Endothelial cell (in vitro differentiated cells): Measurements from ENCODE around the gene KMT2B. TPM values are rescaled to one million over a fixed set of nuclear protein-coding genes. Genes with fewer than 3 reads are reported as not detected.

Experiments used
- DNase-seq: peaks from one replicate; pipeline ENCODE4 v3.0.0; 2021; ENCODE audit warnings: low spot score
- H3K27ac Mint-ChIP-seq: one replicate; pipeline ENCODE4 v1.8.0; 2021; ENCODE audit warnings: mixed read lengths, inconsistent platforms; ENCODE audit not compliant: unreplicated experiment
- H3K27me3 Mint-ChIP-seq: one replicate; pipeline ENCODE4 v1.8.0; 2021; ENCODE audit warnings: mild to moderate bottlenecking, moderate library complexity, mixed read lengths, inconsistent platforms; ENCODE audit not compliant: unreplicated experiment
- H3K36me3 Mint-ChIP-seq: one replicate; pipeline ENCODE4 v1.8.0; 2021; ENCODE audit warnings: mild to moderate bottlenecking, low read depth, mixed read lengths, inconsistent platforms; ENCODE audit not compliant: unreplicated experiment
- H3K4me1 Mint-ChIP-seq: one replicate; pipeline ENCODE4 v1.8.0; 2021; ENCODE audit warnings: mild to moderate bottlenecking, mixed read lengths, inconsistent platforms; ENCODE audit not compliant: unreplicated experiment
- H3K4me3 Mint-ChIP-seq: one replicate; pipeline ENCODE4 v1.8.0; 2021; ENCODE audit warnings: mild to moderate bottlenecking, mixed read lengths, inconsistent platforms; ENCODE audit not compliant: unreplicated experiment
- H3K9me3 Mint-ChIP-seq: one replicate; pipeline ENCODE4 v1.8.0; 2021; ENCODE audit warnings: mixed read lengths, inconsistent platforms; ENCODE audit not compliant: unreplicated experiment
- CTCF ChIP-seq: fragments of 200-600 bp; sonication (generic); IDR thresholded peaks from one replicate; pipeline ENCODE4 v1.5.0; 2021; ENCODE audit warnings: antibody characterized with exemption; ENCODE audit not compliant: unreplicated experiment
- total RNA-seq: library from RNA; stranded (reverse); fragmentation: NEBNext Ultra II Directional; extraction: Animal tissue kit (Norgen Biotek cat#: 25700); gene quantifications from one replicate; pipeline ENCODE4 v1.2.1, GENCODE V29; 2021; ENCODE audit not compliant: unreplicated experiment

The KMT2B gene
- total RNA-seq, 1 donor from 2014 or later, result 51.7 TPM

- no peak overlapping the region for H3K27ac Mint-ChIP-seq
- no peak for TF ChIP-seq CTCF
- peaks cover 14% of the 10 kb centered on the region for H3K4me1 Mint-ChIP-seq
- peaks cover 19% of the 10 kb centered on the region for H3K27me3 Mint-ChIP-seq
- no peaks in the 10 kb centered on the region for H3K36me3 Mint-ChIP-seq
- DNase-seq, result no peak
- H3K9me3 Mint-ChIP-seq, result no peaks in the 10 kb centered on the region
- no peak overlapping the region for H3K4me3 Mint-ChIP-seq
Measured at GRCh38 chr19:35760711-35761349, 43.0 kb downstream of the KMT2B start.

- Mint-ChIP-seq H3K4me1 (no peaks in the 10 kb centered on the region), H3K27ac (no peak overlapping the region), H3K4me3 (no peak overlapping the region), H3K9me3 (no peaks in the 10 kb centered on the region), H3K36me3 (peaks cover 5% of the 10 kb centered on the region), H3K27me3 (peaks cover 5% of the 10 kb centered on the region)
- no peak for TF ChIP-seq CTCF
- no peak for DNase-seq
Measured at GRCh38 chr19:35764432-35765315, 46.9 kb downstream of the KMT2B start.

GRCh38 chr19:35766571-35767104 lies 48.8 kb downstream of the KMT2B start:
- peaks cover 7% of the 10 kb centered on the region for H3K27me3 Mint-ChIP-seq
- no peak for TF ChIP-seq CTCF
- peak overlapping the region; percentile 31 for H3K4me3 Mint-ChIP-seq
- H3K9me3 Mint-ChIP-seq, result no peaks in the 10 kb centered on the region
- DNase-seq, result no peak
- H3K36me3 Mint-ChIP-seq, result peaks cover 5% of the 10 kb centered on the region
- H3K4me1 Mint-ChIP-seq, result no peaks in the 10 kb centered on the region
- H3K27ac Mint-ChIP-seq, result no peak overlapping the region

GRCh38 chr19:35767288-35768081 lies 49.7 kb downstream of the KMT2B start:
- Mint-ChIP-seq H3K27me3 (peaks cover 5% of the 10 kb centered on the region), H3K27ac (no peak overlapping the region), H3K9me3 (no peaks in the 10 kb centered on the region), H3K36me3 (peaks cover 5% of the 10 kb centered on the region), H3K4me1 (no peaks in the 10 kb centered on the region), H3K4me3 (no peak overlapping the region)
- TF ChIP-seq CTCF, result no peak
- peak; percentile 46 for DNase-seq
